ENCODE measurements around the gene KRT33A. TPM values are rescaled to one million over a fixed set of nuclear protein-coding genes. Genes with fewer than 3 reads are reported as not detected.

Gene KRT33A
- total RNA-seq, 1 donor from 2014 or later, result not detected

GRCh38 chr17:41328207-41328606, 22.4 kb downstream of the KRT33A start:
- no peaks in the 10 kb centered on the region for H3K9me3 Mint-ChIP-seq (ENCODE audit: low read depth)
- H3K4me1 Mint-ChIP-seq (ENCODE audit: low read depth), result no peaks in the 10 kb centered on the region
- H3K27me3 Mint-ChIP-seq (ENCODE audit: low read depth), result peaks cover 2% of the 10 kb centered on the region
- no peak for TF ChIP-seq CTCF (IDR thresholded peaks at IDR 0.05)
- no peaks in the 10 kb centered on the region for H3K36me3 Mint-ChIP-seq (ENCODE audit: low read depth)
- no peak for DNase-seq (ENCODE audit: low spot score)
- H3K4me3 Mint-ChIP-seq (ENCODE audit: unreplicated experiment), result no peak overlapping the region
- H3K27ac Mint-ChIP-seq (ENCODE audit: unreplicated experiment), result no peak overlapping the region

GRCh38 chr17:41327411-41328120, 23.1 kb downstream of the KRT33A start:
- H3K27ac Mint-ChIP-seq (ENCODE audit: unreplicated experiment), result no peak overlapping the region
- no peaks in the 10 kb centered on the region for H3K9me3 Mint-ChIP-seq (ENCODE audit: low read depth)
- H3K36me3 Mint-ChIP-seq (ENCODE audit: low read depth), result no peaks in the 10 kb centered on the region
- TF ChIP-seq CTCF (IDR thresholded peaks at IDR 0.05), result no peak
- H3K4me3 Mint-ChIP-seq (ENCODE audit: unreplicated experiment), result no peak overlapping the region
- no peak for DNase-seq (ENCODE audit: low spot score)
- H3K4me1 Mint-ChIP-seq (ENCODE audit: low read depth), result no peaks in the 10 kb centered on the region
- peaks cover 2% of the 10 kb centered on the region for H3K27me3 Mint-ChIP-seq (ENCODE audit: low read depth)

GRCh38 chr17:41326173-41327145, 24.2 kb downstream of the KRT33A start:
- H3K36me3 Mint-ChIP-seq (ENCODE audit: low read depth), result no peaks in the 10 kb centered on the region
- DNase-seq (ENCODE audit: low spot score), result no peak

GRCh38 chr17:41325611-41326010, 25.0 kb downstream of the KRT33A start:
- no peak for TF ChIP-seq CTCF (IDR thresholded peaks at IDR 0.05)
- H3K27me3 Mint-ChIP-seq (ENCODE audit: low read depth), result peaks cover 2% of the 10 kb centered on the region
- H3K36me3 Mint-ChIP-seq (ENCODE audit: low read depth), result no peaks in the 10 kb centered on the region
- H3K27ac Mint-ChIP-seq (ENCODE audit: unreplicated experiment), result no peak overlapping the region
- H3K4me1 Mint-ChIP-seq (ENCODE audit: low read depth), result peaks cover 6% of the 10 kb centered on the region
- no peaks in the 10 kb centered on the region for H3K9me3 Mint-ChIP-seq (ENCODE audit: low read depth)
- no peak overlapping the region for H3K4me3 Mint-ChIP-seq (ENCODE audit: unreplicated experiment)
- no peak for DNase-seq (ENCODE audit: low spot score)

More at GRCh38 chr17:41326173-41327145, 24.2 kb downstream of the KRT33A start:
- H3K4me1 Mint-ChIP-seq (ENCODE audit: low read depth), result peaks cover 6% of the 10 kb centered on the region
- no peak overlapping the region for H3K4me3 Mint-ChIP-seq (ENCODE audit: unreplicated experiment)
- peaks cover 2% of the 10 kb centered on the region for H3K27me3 Mint-ChIP-seq (ENCODE audit: low read depth)
- no peak for TF ChIP-seq CTCF (IDR thresholded peaks at IDR 0.05)
- H3K27ac Mint-ChIP-seq (ENCODE audit: unreplicated experiment), result no peak overlapping the region
- no peaks in the 10 kb centered on the region for H3K9me3 Mint-ChIP-seq (ENCODE audit: low read depth)

GRCh38 chr17:41325126-41325525, 25.5 kb downstream of the KRT33A start:
- TF ChIP-seq CTCF (IDR thresholded peaks at IDR 0.05), result no peak
- H3K4me3 Mint-ChIP-seq (ENCODE audit: unreplicated experiment), result no peak overlapping the region
- H3K4me1 Mint-ChIP-seq (ENCODE audit: low read depth), result peaks cover 6% of the 10 kb centered on the region
- no peak overlapping the region for H3K27ac Mint-ChIP-seq (ENCODE audit: unreplicated experiment)
- H3K27me3 Mint-ChIP-seq (ENCODE audit: low read depth), result peaks cover 2% of the 10 kb centered on the region
- H3K36me3 Mint-ChIP-seq (ENCODE audit: low read depth), result no peaks in the 10 kb centered on the region
- DNase-seq (ENCODE audit: low spot score), result no peak
- H3K9me3 Mint-ChIP-seq (ENCODE audit: low read depth), result peaks cover 2% of the 10 kb centered on the region
